H1 (cell line): Measurements from ENCODE around the gene MLPH. TPM values are rescaled to one million over a fixed set of nuclear protein-coding genes. Genes with fewer than 3 reads are reported as not detected.

ENCODE experiments used
- CTCF ChIA-PET: fragments of 300-600 bp; sonication (Branson Sonifier 250); formaldehyde crosslinking; loops from one replicate; lab custom pipeline; 2021; ENCODE audit not compliant: partially characterized antibody; lab: Charles Lee
- POLR2A ChIA-PET: fragments of 300-600 bp; sonication (Branson Sonifier 250); formaldehyde crosslinking; loops from one replicate; lab custom pipeline; 2021; ENCODE audit warnings: inconsistent platforms; ENCODE audit not compliant: partially characterized antibody; lab: Charles Lee
- DNase-seq, 2 experiments: peaks; one replicate each; pipeline versions ENCODE4 v3.0.0 to v3.0.0-alpha.2; 2010 to 2022; ENCODE audit warnings: low spot score in 2 of 2, low read depth in 1 of 2, mixed read lengths in 1 of 2
- FAIRE-seq: peaks from 2 replicates; lab custom pipeline; 2011; peaks lifted over from hg19 to GRCh38; lab: Jason Lieb, UNC
- H2AFZ ChIP-seq: 2 replicates; pipeline ENCODE4 v1.8.1; 2012; ENCODE audit warnings: low read length, inconsistent platforms
- H2AK5ac ChIP-seq: 2 replicates; pipeline ENCODE4 v1.6.1; 2013; ENCODE audit warnings: low read depth, low read length
- H2BK120ac ChIP-seq: replicated peaks from 2 replicates; pipeline ENCODE3; 2013; ENCODE audit warnings: low read depth, low read length, inconsistent platforms
- H2BK12ac ChIP-seq: 2 replicates; pipeline ENCODE4 v1.6.1; 2013; ENCODE audit warnings: low read depth, low read length
- H2BK15ac ChIP-seq: 2 replicates; pipeline ENCODE4 v1.6.1; 2013; ENCODE audit warnings: low read length
- H2BK20ac ChIP-seq: 2 replicates; pipeline ENCODE4 v1.6.1; 2013; ENCODE audit warnings: low read length
- H2BK5ac ChIP-seq: 2 replicates; pipeline ENCODE4 v1.6.1; 2013; ENCODE audit warnings: low read depth, low read length
- H3K14ac ChIP-seq: 2 replicates; pipeline ENCODE4 v1.6.1; 2013; ENCODE audit warnings: inconsistent platforms; ENCODE audit not compliant: insufficient read length
- H3K18ac ChIP-seq: 2 replicates; pipeline ENCODE4 v1.6.1; 2013; ENCODE audit warnings: low read length; ENCODE audit errors: extremely low read depth
- H3K23ac ChIP-seq: 2 replicates; pipeline ENCODE4 v1.6.1; 2013; ENCODE audit warnings: inconsistent platforms; ENCODE audit not compliant: insufficient read length
- H3K23me2 ChIP-seq: 2 replicates; pipeline ENCODE4 v1.6.1; 2013; ENCODE audit warnings: low read depth, low read length
- H3K27ac ChIP-seq: 2 replicates; pipeline ENCODE4 v1.6.1; 2011; ENCODE audit warnings: low read depth, low read length, inconsistent platforms
- H3K27me3 ChIP-seq, 4 experiments: replicated peaks in 1 of 4; 1 replicate in 1 of 4; 2 replicates in 3 of 4; pipeline versions ENCODE4 v1.6.1 to v1.8.1; 2011 to 2013; ENCODE audit warnings: low read length in 3 of 4, mild to moderate bottlenecking in 3 of 4, inconsistent platforms in 2 of 4, mixed read lengths in 2 of 4, moderate library complexity in 1 of 4; ENCODE audit not compliant: control insufficient read depth in 3 of 4, insufficient read depth in 3 of 4; ENCODE audit errors: extremely low read depth in 1 of 4
- H3K36me3 ChIP-seq, 4 experiments: 2 replicates each; pipeline versions ENCODE4 v1.6.1 to v1.8.1; 2011 to 2013; ENCODE audit warnings: mild to moderate bottlenecking in 4 of 4, low read length in 3 of 4, moderate library complexity in 2 of 4, control low read depth in 1 of 4, inconsistent platforms in 1 of 4; ENCODE audit not compliant: insufficient read depth in 4 of 4, control insufficient read depth in 2 of 4
- H3K4ac ChIP-seq: replicated peaks from 2 replicates; pipeline ENCODE3; 2013; ENCODE audit warnings: low read length, low read depth, mixed read lengths, inconsistent platforms; ENCODE audit not compliant: insufficient read length
- H3K4me1 ChIP-seq, 4 experiments: replicated peaks in 1 of 4; 1 replicate in 1 of 4; 2 replicates in 3 of 4; pipeline versions ENCODE4 v1.6.1 to v1.8.1; 2011 to 2013; ENCODE audit warnings: low read length in 3 of 4, inconsistent platforms in 2 of 4, mixed read lengths in 1 of 4; ENCODE audit not compliant: insufficient read depth in 4 of 4, control insufficient read depth in 3 of 4
- H3K4me2 ChIP-seq, 2 experiments: 2 replicates each; pipeline versions ENCODE4 v1.6.1 to v1.8.1; 2011 to 2013; ENCODE audit warnings: low read depth in 2 of 2, low read length in 2 of 2, control low read depth in 1 of 2, inconsistent platforms in 1 of 2, mild to moderate bottlenecking in 1 of 2; ENCODE audit not compliant: insufficient read depth in 1 of 2
- H3K4me3 ChIP-seq, 4 experiments: fragments of 200-600, 300-600 bp in 1 of 4; sonication (generic), shearing (Covaris generic), sonication (Bioruptor Twin) in 1 of 4; 2 replicates each; pipeline versions ENCODE4 v1.5.1 to v1.8.1; 2011 to 2016; ENCODE audit warnings: low read length in 4 of 4, low read depth in 3 of 4, control low read depth in 2 of 4, inconsistent platforms in 2 of 4, mild to moderate bottlenecking in 2 of 4, mixed read lengths in 1 of 4, moderate library complexity in 1 of 4; ENCODE audit not compliant: insufficient read depth in 2 of 4; ENCODE audit errors: extremely low read depth in 1 of 4
- H3K56ac ChIP-seq: replicated peaks from 2 replicates; pipeline ENCODE3; 2013; ENCODE audit warnings: low read depth, mild to moderate bottlenecking, mixed read lengths, low read length, inconsistent platforms; ENCODE audit not compliant: insufficient read length
- H3K79me1 ChIP-seq: 2 replicates; pipeline ENCODE4 v1.6.1; 2013; ENCODE audit warnings: low read depth, low read length, control low read depth
- H3K79me2 ChIP-seq, 2 experiments: 2 replicates each; pipeline versions ENCODE4 v1.6.1 to v1.8.1; 2012 to 2013; ENCODE audit warnings: low read length in 2 of 2, mild to moderate bottlenecking in 2 of 2, inconsistent platforms in 1 of 2; ENCODE audit not compliant: insufficient read depth in 2 of 2, control insufficient read depth in 1 of 2
- H3K9ac ChIP-seq, 4 experiments: replicated peaks in 1 of 4; 1 replicate in 1 of 4; 2 replicates in 3 of 4; pipeline versions ENCODE4 v1.6.1 to v1.8.1; 2011 to 2013; ENCODE audit warnings: low read depth in 3 of 4, low read length in 3 of 4, control low read depth in 2 of 4, mild to moderate bottlenecking in 2 of 4, moderate library complexity in 2 of 4, inconsistent platforms in 1 of 4; ENCODE audit errors: extremely low read depth in 1 of 4
- H3K9me3 ChIP-seq, 2 experiments: 2 replicates each; pipeline versions ENCODE4 v1.6.1 to v1.8.1; 2012 to 2013; ENCODE audit warnings: mild to moderate bottlenecking in 2 of 2, moderate library complexity in 2 of 2, control low read depth in 1 of 2, inconsistent platforms in 1 of 2, low read depth in 1 of 2, low read length in 1 of 2, mixed read lengths in 1 of 2; ENCODE audit not compliant: insufficient read depth in 2 of 2
- H4K20me1 ChIP-seq, 2 experiments: replicated peaks in 1 of 2; 2 replicates each; pipeline versions ENCODE3 to v1.8.1; 2011 to 2013; ENCODE audit warnings: inconsistent platforms in 2 of 2, low read length in 2 of 2, mild to moderate bottlenecking in 1 of 2; ENCODE audit not compliant: insufficient read depth in 2 of 2, control insufficient read depth in 1 of 2
- H4K5ac ChIP-seq: 2 replicates; pipeline ENCODE4 v1.6.1; 2013; ENCODE audit warnings: low read length, low read depth, mixed read lengths, inconsistent platforms; ENCODE audit not compliant: insufficient read length
- H4K8ac ChIP-seq: 2 replicates; pipeline ENCODE4 v1.8.0; 2013; ENCODE audit warnings: mild to moderate bottlenecking, moderate library complexity, low read length, inconsistent platforms; ENCODE audit not compliant: insufficient read depth; ENCODE audit errors: extremely low read depth
- H4K91ac ChIP-seq: replicated peaks from 2 replicates; pipeline ENCODE3; 2013; ENCODE audit warnings: low read length, mixed read lengths, inconsistent platforms; ENCODE audit not compliant: insufficient read length
- CBX8 ChIP-seq: fragments of 300-800, 300-1000 bp; sonication (generic); IDR thresholded peaks from 2 replicates; pipeline ENCODE4 v1.7.1; 2016; ENCODE audit warnings: low read depth, low read length, borderline replicate concordance
- CHD1 ChIP-seq: IDR thresholded peaks from 2 replicates; pipeline ENCODE4 v1.6.1; 2012; ENCODE audit warnings: low read depth, low read length, improper control_type of control experiment
- EGR1 ChIP-seq: IDR thresholded peaks from 2 replicates; pipeline ENCODE4 v1.6.1; 2011; ENCODE audit warnings: low read depth, low read length, borderline replicate concordance
- EZH2 ChIP-seq: fragments of 200-600 bp; sonication (generic); IDR thresholded peaks from 2 replicates; pipeline ENCODE4 v1.7.1; 2012; ENCODE audit warnings: low read depth, mild to moderate bottlenecking, moderate library complexity, low read length, inconsistent platforms; ENCODE audit not compliant: severe bottlenecking
- HDAC6 ChIP-seq: IDR thresholded peaks from one replicate; pipeline ENCODE4 v1.7.1; 2012; ENCODE audit warnings: low read depth, mild to moderate bottlenecking, inconsistent platforms, low read length, moderate library complexity
- SIN3A ChIP-seq, 2 experiments: IDR thresholded peaks in 1 of 2; conservative IDR thresholded peaks in 1 of 2; 2 replicates each; pipeline ENCODE4 v1.6.1; 2011 to 2012; ENCODE audit warnings: low read length in 2 of 2, improper control_type of control experiment in 1 of 2, low read depth in 1 of 2, mild to moderate bottlenecking in 1 of 2
- SIX5 ChIP-seq: IDR thresholded peaks from 2 replicates; pipeline ENCODE4 v1.6.1; 2011; ENCODE audit warnings: mild to moderate bottlenecking, low read depth, low read length
- SP1 ChIP-seq: IDR thresholded peaks from 2 replicates; pipeline ENCODE4 v1.6.1; 2011; ENCODE audit warnings: low read depth, low read length
- SP2 ChIP-seq: IDR thresholded peaks from 2 replicates; pipeline ENCODE4 v1.6.1; 2012; ENCODE audit warnings: mild to moderate bottlenecking, low read length, inconsistent platforms
- TAF1 ChIP-seq: IDR thresholded peaks from 2 replicates; pipeline ENCODE4 v1.6.1; 2011; ENCODE audit warnings: mild to moderate bottlenecking, low read depth, low read length
- TAF7 ChIP-seq: optimal IDR thresholded peaks from 2 replicates; pipeline ENCODE3; 2011; ENCODE audit warnings: low read depth, mild to moderate bottlenecking, inconsistent platforms, low read length, moderate library complexity, borderline replicate concordance
- TBP ChIP-seq: IDR thresholded peaks from 2 replicates; pipeline ENCODE4 v1.6.1; 2011; ENCODE audit warnings: low read depth, low read length, improper control_type of control experiment
- TCF12 ChIP-seq: IDR thresholded peaks from 2 replicates; pipeline ENCODE4 v1.6.1; 2011; ENCODE audit warnings: low read depth, mild to moderate bottlenecking, low read length
- TEAD4 ChIP-seq: IDR thresholded peaks from 2 replicates; pipeline ENCODE4 v1.6.1; 2012; ENCODE audit warnings: low read depth, low read length, inconsistent platforms, mixed read lengths
- WGBS, 2 experiments: shearing (Covaris generic) in 1 of 2; methylation state at CpG; one replicate each; pipeline versions ENCODE4 v1.1.6 to v1.1.7; 2013 to 2015; ENCODE audit warnings: low lambda C conversion rate in 2 of 2, mixed read lengths in 2 of 2, inconsistent platforms in 1 of 2, low coverage in 1 of 2, missing lambda C conversion rate in 1 of 2; ENCODE audit not compliant: insufficient replicate concordance in 2 of 2, insufficient coverage in 1 of 2, insufficient read length in 1 of 2; ENCODE audit errors: extremely low coverage in 1 of 2, missing lambda C conversion rate in 1 of 2; 5-methylcytosine and 5-hydroxymethylcytosine counted together
- polyA plus RNA-seq, 7 experiments: library from polyadenylated mRNA; depleted of rRNA in 3 of 7; stranded (reverse) in 5 of 7; unstranded in 2 of 7; fragments of >200 nt in 5 of 7; fragments of 200-250 nt in 2 of 7; gene quantifications; 1 replicate in 5 of 7; 2 replicates in 1 of 7; 4 replicates in 1 of 7; pipeline versions ENCODE4 v1.2.1 to v1.2.3, GENCODE V29; 2011 to 2013; ENCODE audit warnings: missing spikeins in 2 of 7, mixed read lengths in 2 of 7
- total RNA-seq: library from RNA; stranded (reverse); fragmentation: NEBNext Ultra II Directional; extraction: Animal tissue kit (Norgen Biotek cat#: 25700); gene quantifications from 2 replicates; pipeline ENCODE4 v1.2.1, GENCODE V29; 2021
- TF ChIP-seq, protein P1 (sequence below): IDR thresholded peaks from 2 replicates; pipeline ENCODE4 v1.6.1; 2012; ENCODE audit warnings: inconsistent platforms

Gene MLPH
- total and polyA plus RNA-seq, 2 of the 8 experiments (the other 6 are each of a cell fraction or from before 2014, with no cell fraction given), result 12.7 to 17.0 TPM

DNA sequence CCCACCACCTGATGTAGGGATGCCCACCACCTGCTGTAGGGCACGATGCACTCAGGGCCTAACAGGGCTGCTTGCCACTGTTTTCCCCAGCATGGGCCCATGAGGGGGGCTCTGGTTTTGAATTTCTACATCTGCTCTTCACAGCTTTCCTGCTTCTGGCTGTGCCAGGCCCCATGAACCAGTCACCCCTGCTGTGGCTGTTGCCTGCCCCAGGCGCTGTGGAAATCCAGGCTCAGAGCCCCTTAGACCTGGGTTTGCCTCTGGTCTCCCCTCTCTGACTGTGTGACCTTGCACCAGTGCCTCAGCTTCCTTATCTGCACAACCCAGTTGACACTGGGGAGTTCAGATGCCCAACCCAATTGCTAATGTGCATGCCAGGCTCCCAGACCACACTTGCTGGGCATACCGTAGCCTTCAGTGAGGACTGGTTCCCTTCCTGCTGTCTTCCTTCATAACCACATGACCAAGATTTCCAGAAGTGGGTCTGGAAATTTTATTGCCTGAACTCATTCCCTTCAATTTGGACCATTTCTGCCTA, 6.0 kb upstream of the MLPH start:
- Histone ChIP-seq H2BK20ac (no peak overlapping the region), H2BK120ac (no peak overlapping the region), H4K91ac (no peak overlapping the region), H3K27ac (no peak overlapping the region), H3K4ac (no peak overlapping the region), H2BK5ac (no peak overlapping the region), H2AK5ac (no peak overlapping the region), H3K14ac (no peak overlapping the region), H4K8ac (no peak overlapping the region), H3K79me2 (no peaks in the 10 kb centered on the region), H3K27me3 (peaks cover 0 to 16% (median 10%) of the 10 kb centered on the region in 4 experiments; a peak in 4 of 7 replicates), H3K4me3 (no peak overlapping the region), H4K20me1 (no peaks in the 10 kb centered on the region), H3K4me1 (peaks cover 0 to 2% (median under 1%) of the 10 kb centered on the region in 4 experiments; a peak in 3 of 7 replicates), H3K23ac (no peak overlapping the region), H3K36me3 (no peaks in the 10 kb centered on the region), H2BK12ac (no peak overlapping the region; the same call in 1 of the 2 replicates), H3K4me2 (no peak overlapping the region), H3K56ac (no peak overlapping the region), H3K9me3 (no peaks in the 10 kb centered on the region), H2AFZ (no peak overlapping the region), H3K23me2 (no peaks in the 10 kb centered on the region), H3K79me1 (no peaks in the 10 kb centered on the region), H3K9ac (no peak overlapping the region), H4K5ac (no peak overlapping the region), H3K18ac (no peak overlapping the region), H2BK15ac (no peak overlapping the region)
- WGBS, 2 experiments, result 90% methylated on average over 3 of the region's 3 CpGs; no CpG with 5 or more reads in 1 of the 2 experiments
- FAIRE-seq, result no peak
- ChIA-PET POLR2A (no interaction called here), CTCF (interaction anchor here (0.7 to 3.1 kb wide), 5 partner anchors 10 to 1172 kb away, joined by 3 to 19 read pairs (median 8); no protein-coding TSS in a partner anchor)
- no peak for TF ChIP-seq TCF12
- TF ChIP-seq TAF7, result no peak
- TF ChIP-seq TAF1, result no peak
- TF ChIP-seq, protein P1, sequence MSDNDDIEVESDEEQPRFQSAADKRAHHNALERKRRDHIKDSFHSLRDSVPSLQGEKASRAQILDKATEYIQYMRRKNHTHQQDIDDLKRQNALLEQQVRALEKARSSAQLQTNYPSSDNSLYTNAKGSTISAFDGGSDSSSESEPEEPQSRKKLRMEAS, result no peak
- TF ChIP-seq SIX5, result no peak
- TF ChIP-seq TEAD4, result no peak
- no peak for TF ChIP-seq CHD1
- TF ChIP-seq SP1, result no peak
- no peak for TF ChIP-seq EGR1
- no peak for TF ChIP-seq HDAC6
- no peak for TF ChIP-seq EZH2
- no peak for TF ChIP-seq SIN3A (conservative IDR thresholded peaks at IDR 0.05 in 1 of 2, IDR thresholded peaks at IDR 0.05 in 1 of 2; ENCODE audit: low read depth in 1 of 2, low read length in 2 of 2)
- TF ChIP-seq TBP, result no peak
- no peak for TF ChIP-seq SP2
- no peak for TF ChIP-seq CBX8
- no peak for DNase-seq
